Measurements from ENCODE around the gene FKBP5. TPM values are rescaled to one million over a fixed set of nuclear protein-coding genes. Genes with fewer than 3 reads are reported as not detected.
"Not testable (repeated sequence)": the region's sequence is repeated elsewhere in the genome, so short reads cannot be mapped to it uniquely, and the experiment has no call there.

Gene FKBP5
- total RNA-seq, 2 experiments from 2014 or later = 42.5 to 79.1 TPM

DNA sequence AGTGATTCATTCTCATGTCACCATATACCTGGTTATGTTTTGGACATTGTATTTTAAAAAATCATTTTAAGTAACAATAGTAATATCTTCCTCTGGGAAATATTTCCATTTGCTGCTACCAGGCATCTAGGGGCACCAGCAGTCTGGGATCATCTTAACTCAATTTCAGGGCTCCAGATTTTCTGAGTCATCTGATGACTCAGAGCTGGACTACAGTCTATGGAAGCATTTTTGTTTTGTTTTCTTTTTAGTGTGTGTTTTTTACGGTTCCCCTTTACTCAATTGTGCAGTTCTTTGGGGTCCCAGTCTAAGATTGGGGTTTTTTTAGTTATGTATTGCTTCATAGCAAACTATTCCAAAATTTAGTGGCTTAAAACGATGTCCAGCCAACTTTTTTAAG lies 5.7 kb upstream of the FKBP5 start:
- no peaks in the 10 kb centered on the region for H3K9me3 ChIP-seq (ENCODE audit: low read length)
- no TSS peak for BruUV-seq (replicated peaks)
- no peak overlapping the region for H3K4me2 ChIP-seq (ENCODE audit: low read length)
- H3K4me3 ChIP-seq (ENCODE audit: low read depth, low read length, poor library complexity, severe bottlenecking) = no peak overlapping the region
- no peaks in the 10 kb centered on the region for H3K9me2 ChIP-seq (ENCODE audit: insufficient read depth, low read length)
- H2AFZ ChIP-seq (ENCODE audit: low read length) = no peak overlapping the region
- no peak for TF ChIP-seq EZH2phosphoT487 (IDR thresholded peaks at IDR 0.05; ENCODE audit: borderline replicate concordance, low read depth, low read length)
- TF ChIP-seq, protein P1, sequence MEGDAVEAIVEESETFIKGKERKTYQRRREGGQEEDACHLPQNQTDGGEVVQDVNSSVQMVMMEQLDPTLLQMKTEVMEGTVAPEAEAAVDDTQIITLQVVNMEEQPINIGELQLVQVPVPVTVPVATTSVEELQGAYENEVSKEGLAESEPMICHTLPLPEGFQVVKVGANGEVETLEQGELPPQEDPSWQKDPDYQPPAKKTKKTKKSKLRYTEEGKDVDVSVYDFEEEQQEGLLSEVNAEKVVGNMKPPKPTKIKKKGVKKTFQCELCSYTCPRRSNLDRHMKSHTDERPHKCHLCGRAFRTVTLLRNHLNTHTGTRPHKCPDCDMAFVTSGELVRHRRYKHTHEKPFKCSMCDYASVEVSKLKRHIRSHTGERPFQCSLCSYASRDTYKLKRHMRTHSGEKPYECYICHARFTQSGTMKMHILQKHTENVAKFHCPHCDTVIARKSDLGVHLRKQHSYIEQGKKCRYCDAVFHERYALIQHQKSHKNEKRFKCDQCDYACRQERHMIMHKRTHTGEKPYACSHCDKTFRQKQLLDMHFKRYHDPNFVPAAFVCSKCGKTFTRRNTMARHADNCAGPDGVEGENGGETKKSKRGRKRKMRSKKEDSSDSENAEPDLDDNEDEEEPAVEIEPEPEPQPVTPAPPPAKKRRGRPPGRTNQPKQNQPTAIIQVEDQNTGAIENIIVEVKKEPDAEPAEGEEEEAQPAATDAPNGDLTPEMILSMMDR (conservative IDR thresholded peaks at IDR 0.05; ENCODE audit: low read length) = no peak
- H3K4me1 ChIP-seq (ENCODE audit: insufficient read depth, low read length, poor library complexity, severe bottlenecking) = peaks cover 4% of the 10 kb centered on the region
- H3K27ac ChIP-seq (ENCODE audit: low read depth, low read length, poor library complexity, severe bottlenecking) = no peak overlapping the region
- H4K20me1 ChIP-seq (ENCODE audit: insufficient read depth, low read length) = no peaks in the 10 kb centered on the region
- H3K36me3 ChIP-seq (ENCODE audit: insufficient read depth, low read length) = no peaks in the 10 kb centered on the region
- POLR2A ChIA-PET = no interaction called here
- intact Hi-C loops (cut with micrococcal nuclease; ENCODE audit: unreplicated experiment) = no loop called here
- no peak for DNase-seq (ENCODE audit: low spot score)
- no peaks in the 10 kb centered on the region for H3K79me2 ChIP-seq (ENCODE audit: insufficient read depth, low read depth, low read length)
- CTCF ChIA-PET (ENCODE audit: unreplicated experiment) = no interaction called here

DNA sequence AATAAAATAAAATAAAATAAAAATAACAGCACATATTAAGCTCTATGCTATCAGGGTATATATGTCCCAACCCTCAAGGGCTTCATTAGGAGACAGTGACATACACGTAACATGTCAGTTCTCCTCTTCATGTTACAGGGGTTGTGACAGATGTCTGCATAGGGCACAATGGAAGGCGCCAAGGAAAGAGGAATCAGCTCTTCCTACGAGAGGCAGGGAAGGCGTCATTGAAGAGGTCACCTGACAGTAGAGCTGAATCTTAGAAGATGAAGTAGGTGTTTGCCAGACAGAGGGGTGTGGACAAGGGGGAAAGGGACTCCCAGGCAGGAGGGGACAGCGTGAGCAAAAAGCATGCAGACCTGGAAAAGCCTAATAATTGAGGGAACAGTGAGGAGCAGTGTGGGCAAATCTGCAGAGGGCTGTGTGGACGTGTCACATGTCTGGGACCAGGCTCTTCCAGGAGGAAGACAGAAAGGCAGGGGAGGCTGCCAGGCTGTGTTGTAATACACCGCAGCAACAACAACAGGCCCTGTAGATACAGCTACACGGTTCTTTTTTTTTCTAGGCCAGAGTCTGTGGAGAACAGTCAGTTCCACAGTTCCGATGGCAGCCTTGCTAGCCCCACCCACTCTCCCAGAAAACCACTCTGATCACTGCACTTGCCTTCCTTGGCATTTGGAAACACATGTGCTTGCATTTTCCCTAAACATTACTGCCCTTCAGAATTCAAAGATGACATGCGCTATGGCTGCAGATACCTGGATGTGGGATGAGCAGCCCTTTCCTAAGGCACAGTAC lies 2.5 kb upstream of the FKBP5 start:
- CTCF ChIA-PET (ENCODE audit: unreplicated experiment) = no interaction called here
- no peak for TF ChIP-seq EZH2phosphoT487 (IDR thresholded peaks at IDR 0.05; ENCODE audit: borderline replicate concordance, low read depth, low read length)
- TF ChIP-seq, protein P1 (conservative IDR thresholded peaks at IDR 0.05; ENCODE audit: low read length) = no peak
- no peak overlapping the region for H2AFZ ChIP-seq (ENCODE audit: low read length)
- DNase-seq (ENCODE audit: low spot score) = no peak
- peaks cover 21% of the 10 kb centered on the region for H3K79me2 ChIP-seq (ENCODE audit: insufficient read depth, low read depth, low read length)
- intact Hi-C loops (cut with micrococcal nuclease; ENCODE audit: unreplicated experiment) = no loop called here
- POLR2A ChIA-PET = interaction anchor here (1.4 kb wide), 1 partner anchor 31 kb away, joined by 5 read pairs; no protein-coding TSS in a partner anchor
- no TSS peak for BruUV-seq (replicated peaks)
- H3K36me3 ChIP-seq (ENCODE audit: insufficient read depth, low read length) = no peaks in the 10 kb centered on the region
- peaks cover 7% of the 10 kb centered on the region for H4K20me1 ChIP-seq (ENCODE audit: insufficient read depth, low read length)
- no peak overlapping the region for H3K4me3 ChIP-seq (ENCODE audit: low read depth, low read length, poor library complexity, severe bottlenecking)
- peaks cover 10% of the 10 kb centered on the region for H3K4me1 ChIP-seq (ENCODE audit: insufficient read depth, low read length, poor library complexity, severe bottlenecking)
- H3K9me2 ChIP-seq (ENCODE audit: insufficient read depth, low read length) = no peaks in the 10 kb centered on the region
- H3K4me2 ChIP-seq (ENCODE audit: low read length) = no peak overlapping the region
- no peak overlapping the region for H3K27ac ChIP-seq (ENCODE audit: low read depth, low read length, poor library complexity, severe bottlenecking)
- H3K9me3 ChIP-seq (ENCODE audit: low read length) = no peaks in the 10 kb centered on the region

DNA sequence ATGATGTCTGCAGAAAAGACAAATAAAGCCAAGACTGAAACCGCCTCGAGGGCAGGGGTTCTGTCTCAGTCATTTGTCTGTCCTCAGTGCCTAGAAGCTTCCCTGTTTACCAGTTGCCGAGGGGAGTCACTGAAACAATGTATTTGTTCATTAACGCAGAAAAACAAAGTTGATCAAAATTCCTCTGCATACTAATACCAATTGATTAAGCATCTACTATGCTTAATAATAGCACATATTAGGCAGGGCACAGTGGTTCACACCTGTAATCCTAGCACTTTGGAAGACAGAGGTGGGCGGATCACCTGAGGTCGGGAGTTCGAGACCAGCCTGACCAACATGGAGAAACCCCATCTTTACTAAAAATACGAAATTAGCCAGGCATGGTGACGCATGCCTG lies 1.8 kb upstream of the FKBP5 start:
- intact Hi-C loops (cut with micrococcal nuclease; ENCODE audit: unreplicated experiment) = no loop called here
- H2AFZ ChIP-seq (ENCODE audit: low read length) = no peak overlapping the region
- H3K4me1 ChIP-seq (ENCODE audit: insufficient read depth, low read length, poor library complexity, severe bottlenecking) = peaks cover 14% of the 10 kb centered on the region
- H3K79me2 ChIP-seq (ENCODE audit: insufficient read depth, low read depth, low read length) = peaks cover 28% of the 10 kb centered on the region
- H3K9me3 ChIP-seq (ENCODE audit: low read length) = no peaks in the 10 kb centered on the region
- POLR2A ChIA-PET = interaction anchor here (1.4 kb wide), 1 partner anchor 31 kb away, joined by 5 read pairs; no protein-coding TSS in a partner anchor
- no peak for TF ChIP-seq EZH2phosphoT487 (IDR thresholded peaks at IDR 0.05; ENCODE audit: borderline replicate concordance, low read depth, low read length)
- TF ChIP-seq, protein P1 (conservative IDR thresholded peaks at IDR 0.05; ENCODE audit: low read length) = no peak
- no peak overlapping the region for H3K4me3 ChIP-seq (ENCODE audit: low read depth, low read length, poor library complexity, severe bottlenecking)
- H3K36me3 ChIP-seq (ENCODE audit: insufficient read depth, low read length) = no peaks in the 10 kb centered on the region; the same call in 1 of the 2 replicates
- no peak for DNase-seq (ENCODE audit: low spot score)
- peaks cover 7% of the 10 kb centered on the region for H4K20me1 ChIP-seq (ENCODE audit: insufficient read depth, low read length)
- CTCF ChIA-PET (ENCODE audit: unreplicated experiment) = no interaction called here
- H3K9me2 ChIP-seq (ENCODE audit: insufficient read depth, low read length) = no peaks in the 10 kb centered on the region
- BruUV-seq (replicated peaks) = no TSS peak
- no peak overlapping the region for H3K4me2 ChIP-seq (ENCODE audit: low read length)
- no peak overlapping the region for H3K27ac ChIP-seq (ENCODE audit: low read depth, low read length, poor library complexity, severe bottlenecking)

DNA sequence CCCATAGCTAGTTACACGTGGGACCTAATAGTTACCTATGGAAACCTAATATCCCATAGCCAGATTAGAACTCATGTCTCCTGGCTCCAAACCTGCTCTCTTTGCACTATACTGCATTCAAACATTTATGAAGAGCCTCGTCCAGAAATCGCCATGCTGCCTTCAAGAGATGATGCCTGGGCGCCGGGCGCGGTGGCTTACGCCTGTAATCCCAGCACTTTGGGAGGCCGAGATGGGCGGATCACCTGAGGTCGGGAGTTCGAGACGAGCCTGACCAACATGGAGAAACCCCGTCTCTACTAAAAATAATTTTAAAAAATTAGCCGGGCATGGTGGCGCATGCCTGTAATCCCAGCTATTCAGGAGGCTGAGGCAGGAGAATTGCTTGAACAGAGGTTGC lies 1.3 kb upstream of the FKBP5 start:
- ChIA-PET CTCF (ENCODE audit: unreplicated experiment) (interaction anchor here (0.9 kb wide), 1 partner anchor 30 kb away, joined by 4 read pairs; no protein-coding TSS in a partner anchor), POLR2A (interaction anchor here (1.0 to 1.4 kb wide), 3 partner anchors 9 to 39 kb away, joined by 3 to 5 read pairs (median 4); no protein-coding TSS in a partner anchor)
- H4K20me1 ChIP-seq (ENCODE audit: insufficient read depth, low read length); BruUV-seq (replicated peaks); H3K36me3 ChIP-seq (ENCODE audit: insufficient read depth, low read length); DNase-seq (ENCODE audit: low spot score); intact Hi-C loops (cut with micrococcal nuclease; ENCODE audit: unreplicated experiment); H2AFZ ChIP-seq (ENCODE audit: low read length); H3K4me3 ChIP-seq (ENCODE audit: low read depth, low read length, poor library complexity, severe bottlenecking); H3K4me2 ChIP-seq (ENCODE audit: low read length); H3K9me2 ChIP-seq (ENCODE audit: insufficient read depth, low read length); H3K27ac ChIP-seq (ENCODE audit: low read depth, low read length, poor library complexity, severe bottlenecking); H3K9me3 ChIP-seq (ENCODE audit: low read length): not testable (repeated sequence)
- peaks cover 14% of the 10 kb centered on the region for H3K4me1 ChIP-seq (ENCODE audit: insufficient read depth, low read length, poor library complexity, severe bottlenecking)
- peaks cover 33% of the 10 kb centered on the region for H3K79me2 ChIP-seq (ENCODE audit: insufficient read depth, low read depth, low read length)
